HG02610 (cell line): ENCODE results near the gene EBF3.
"Not testable (repeated sequence)": the region's sequence is repeated elsewhere in the genome, so short reads cannot be mapped to it uniquely, and the experiment has no call there.

Source experiments
- ATAC-seq: cut with Tn5 transposase; IDR thresholded peaks from one replicate; pipeline ENCODE4 v1.9.1; 2021; ENCODE audit warnings: mild to moderate bottlenecking, moderate library complexity; ENCODE audit not compliant: unreplicated experiment

The EBF3 gene

GRCh38 chr10:129929343-129930292 is 34.5 kb downstream of the EBF3 start:
- ATAC-seq, result no peak

DNA sequence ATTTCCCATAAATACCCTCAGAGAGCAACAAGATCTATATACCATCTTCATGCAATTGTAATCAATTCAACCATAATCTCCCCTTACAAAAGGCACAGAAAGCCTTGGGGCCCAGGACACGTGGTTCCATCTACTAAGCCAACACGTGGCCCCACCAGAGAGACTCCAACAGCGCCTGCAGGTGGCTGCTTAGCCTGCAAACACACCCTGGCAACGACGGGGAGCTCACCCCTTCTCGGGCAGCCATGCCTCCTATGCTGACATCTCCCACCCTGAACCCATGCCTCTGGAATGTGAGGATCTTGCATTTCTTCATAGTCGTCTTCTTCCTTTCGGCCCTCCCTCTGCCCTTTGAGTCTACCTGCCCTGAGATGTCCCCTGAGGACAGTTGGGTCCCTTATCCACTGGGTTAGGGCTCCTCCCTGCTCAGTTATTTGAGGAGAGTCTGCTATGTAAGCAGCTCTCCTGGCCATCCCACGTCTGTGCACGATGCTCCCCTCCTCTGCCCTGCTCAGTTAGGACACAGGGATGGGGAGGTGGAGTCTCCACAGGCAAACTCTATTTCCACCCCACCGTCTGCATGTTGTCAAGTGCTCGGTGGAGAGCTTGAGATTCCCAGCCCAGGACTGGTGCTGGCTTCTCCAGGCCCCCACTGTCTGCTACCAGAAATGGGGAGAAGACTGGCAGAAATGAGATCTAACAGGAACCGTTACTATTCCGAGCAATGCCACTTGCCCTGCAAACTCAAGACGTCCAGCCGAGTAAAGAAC is 36.5 kb downstream of the EBF3 start:
- no peak for ATAC-seq

GRCh38 chr10:129926066-129927055 is 37.7 kb downstream of the EBF3 start:
- ATAC-seq, result no peak

GRCh38 chr10:129924375-129925085 is 39.5 kb downstream of the EBF3 start:
- ATAC-seq, result no peak

DNA sequence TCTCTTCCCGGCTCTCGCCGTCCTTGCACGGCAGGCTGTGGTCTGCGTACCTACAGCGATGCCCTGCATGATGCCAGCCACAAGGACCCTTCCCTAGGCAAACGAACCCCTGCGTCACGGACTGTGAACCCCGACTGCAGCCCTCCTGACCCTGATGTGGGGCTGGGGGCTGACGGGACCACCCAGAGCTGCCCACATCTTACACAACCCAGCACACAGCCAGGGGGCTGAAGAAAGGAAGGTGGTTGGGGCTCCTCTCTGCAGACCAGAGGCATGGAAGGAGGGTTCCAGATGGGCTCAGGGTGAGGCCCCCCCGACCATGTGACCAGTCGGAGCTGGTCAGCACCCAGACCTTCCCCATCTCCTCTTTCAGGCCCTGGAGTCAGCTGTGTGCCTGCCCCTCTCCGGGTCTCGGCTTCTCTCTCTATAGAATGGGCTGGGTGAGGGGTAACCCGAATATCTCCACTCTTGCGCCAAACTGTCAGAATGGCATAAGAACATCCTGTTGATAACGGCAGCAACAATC is 41.4 kb downstream of the EBF3 start:
- ATAC-seq, result no peak

- ATAC-seq, result no peak
These were observed 42.1 kb downstream of the EBF3 start for GRCh38 chr10:129921801-129922597.

GRCh38 chr10:129921065-129921670 is 42.9 kb downstream of the EBF3 start:
- no peak for ATAC-seq

DNA sequence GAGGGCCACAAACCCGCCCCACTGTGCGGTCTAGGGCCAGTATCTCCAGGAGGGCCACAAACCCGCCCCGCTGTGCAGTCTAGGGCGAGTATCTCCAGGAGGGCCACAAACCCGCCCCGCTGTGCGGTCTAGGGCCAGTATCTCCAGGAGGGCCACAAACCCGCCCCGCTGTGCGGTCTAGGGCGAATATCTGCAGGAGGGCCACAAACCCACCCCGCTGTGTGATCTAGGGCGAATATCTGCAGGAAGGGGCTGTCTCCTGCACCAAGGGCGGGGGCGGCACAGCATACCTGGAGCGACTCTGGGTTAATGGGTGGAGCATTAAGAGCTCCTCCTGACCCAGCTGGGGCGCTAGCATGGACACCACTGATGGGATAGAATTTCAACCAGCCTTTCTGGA is 43.9 kb downstream of the EBF3 start:
- not testable (repeated sequence) for ATAC-seq

DNA sequence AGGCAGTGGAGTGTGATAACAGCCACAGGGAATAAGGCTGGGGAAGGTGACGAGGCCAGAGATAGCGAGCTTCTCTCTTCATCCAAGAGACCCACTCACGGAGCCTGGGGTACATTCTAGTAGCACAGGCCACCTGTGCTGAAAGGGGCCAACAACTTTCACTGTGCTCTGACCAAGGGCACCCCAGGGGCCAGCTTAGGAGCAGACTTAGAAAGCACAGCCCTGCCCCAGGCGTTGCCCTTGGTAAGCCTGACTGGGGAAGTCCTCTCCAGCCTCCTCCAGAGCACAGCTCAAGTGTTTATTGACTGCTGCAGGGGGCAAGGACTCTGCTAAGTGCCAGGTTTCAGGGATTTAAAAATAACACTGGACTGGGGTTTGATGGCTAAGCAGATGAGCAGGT is 44.7 kb downstream of the EBF3 start:
- ATAC-seq, result no peak

DNA sequence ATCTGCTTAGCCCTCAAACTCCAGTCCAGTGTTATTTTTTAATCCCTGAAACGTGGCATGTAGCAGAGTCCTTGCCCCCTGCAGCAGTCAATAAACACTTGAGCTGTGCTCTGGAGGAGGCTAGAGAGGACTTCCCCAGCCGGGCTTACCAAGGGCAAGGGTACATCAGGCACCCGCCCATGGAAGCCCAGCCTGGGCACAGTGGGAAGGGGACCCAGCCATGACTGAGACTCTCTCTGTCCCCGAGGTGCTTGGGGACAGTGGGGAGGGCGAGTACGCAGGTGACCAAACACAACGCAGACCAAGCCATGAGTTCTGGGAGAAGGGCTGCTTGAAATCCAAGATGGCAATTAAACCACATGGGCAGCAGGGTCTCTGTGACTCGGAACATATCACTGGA is 45.2 kb downstream of the EBF3 start:
- ATAC-seq, result no peak

GRCh38 chr10:129918401-129918800 is 45.7 kb downstream of the EBF3 start:
- no peak for ATAC-seq

GRCh38 chr10:129917936-129918335 is 46.1 kb downstream of the EBF3 start:
- ATAC-seq, result no peak

GRCh38 chr10:129916506-129916995 is 47.5 kb downstream of the EBF3 start:
- no peak for ATAC-seq

GRCh38 chr10:129915526-129916378 is 48.3 kb downstream of the EBF3 start:
- ATAC-seq, result no peak

GRCh38 chr10:129914960-129915359 is 49.1 kb downstream of the EBF3 start:
- ATAC-seq, result no peak

DNA sequence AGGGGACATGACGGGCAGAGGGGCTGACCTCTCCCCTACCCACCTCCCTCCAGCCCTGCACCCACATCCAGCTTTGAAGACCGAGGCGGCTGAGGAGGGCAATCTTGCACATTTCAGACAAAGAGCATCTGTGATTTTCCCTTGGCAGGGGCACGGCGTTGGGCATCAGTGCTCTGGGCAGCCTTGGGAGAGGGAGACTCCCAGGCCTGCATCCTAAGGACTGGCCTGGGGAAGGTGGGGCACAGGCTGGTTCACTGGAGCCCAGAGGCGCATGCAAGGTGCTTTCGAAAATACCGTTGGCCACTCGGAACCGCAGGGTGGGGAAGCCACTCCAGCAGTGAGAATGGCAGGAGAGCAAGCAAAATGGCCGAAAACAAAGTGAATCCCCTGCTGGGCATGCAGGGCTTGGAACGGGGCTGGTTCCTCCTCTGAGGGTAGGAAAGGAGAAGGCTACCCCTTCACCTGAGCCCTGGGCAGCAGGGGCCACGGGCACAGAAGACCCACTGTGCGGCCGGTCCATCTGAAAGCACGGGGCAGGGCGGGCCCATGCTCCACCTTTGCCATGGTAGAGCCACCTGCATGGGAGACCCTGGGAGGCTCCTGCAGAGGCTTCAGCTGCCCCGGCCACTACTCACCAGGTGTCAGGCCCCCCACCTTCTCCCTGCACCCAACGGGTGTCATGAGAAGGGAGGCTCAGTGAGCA is 49.8 kb downstream of the EBF3 start:
- no peak for ATAC-seq
